Neural crest cell (in vitro differentiated cells): ENCODE results near the gene MAN2C1. TPM values are rescaled to one million over a fixed set of nuclear protein-coding genes. Genes with fewer than 3 reads are reported as not detected.
A peak's percentile ranks its signal among the peaks of the same experiment; 100 is the strongest.

Experiments used
- DNase-seq: peaks from one replicate; pipeline ENCODE4 v3.0.0; 2021; ENCODE audit warnings: low read depth, mixed read lengths, low spot score
- H3K27ac Mint-ChIP-seq: one replicate; pipeline ENCODE4 v1.8.0; 2021; ENCODE audit warnings: mild to moderate bottlenecking, mixed read lengths; ENCODE audit not compliant: unreplicated experiment
- H3K27me3 Mint-ChIP-seq: 2 replicates; pipeline ENCODE4 v1.8.0; 2021; ENCODE audit warnings: low read depth, mild to moderate bottlenecking, mixed read lengths
- H3K36me3 Mint-ChIP-seq: 2 replicates; pipeline ENCODE4 v1.8.0; 2021; ENCODE audit warnings: low read depth, mild to moderate bottlenecking, mixed read lengths
- H3K4me1 Mint-ChIP-seq: 2 replicates; pipeline ENCODE4 v1.8.0; 2021; ENCODE audit warnings: mixed read lengths
- H3K4me3 Mint-ChIP-seq: one replicate; pipeline ENCODE4 v1.8.0; 2021; ENCODE audit warnings: mild to moderate bottlenecking, mixed read lengths
- H3K9me3 Mint-ChIP-seq: 2 replicates; pipeline ENCODE4 v1.8.0; 2021; ENCODE audit warnings: mixed read lengths
- CTCF ChIP-seq: fragments of 200-600 bp; sonication (generic); conservative IDR thresholded peaks from 2 replicates; pipeline ENCODE4 v1.5.0; 2021; ENCODE audit warnings: antibody characterized with exemption, mild to moderate bottlenecking
- total RNA-seq: library from RNA; stranded (reverse); gene quantifications from 2 replicates; pipeline ENCODE4 v1.2.1, GENCODE V29; 2021

Gene MAN2C1
- total RNA-seq, 1 donor from 2014 or later = 222 TPM

DNA sequence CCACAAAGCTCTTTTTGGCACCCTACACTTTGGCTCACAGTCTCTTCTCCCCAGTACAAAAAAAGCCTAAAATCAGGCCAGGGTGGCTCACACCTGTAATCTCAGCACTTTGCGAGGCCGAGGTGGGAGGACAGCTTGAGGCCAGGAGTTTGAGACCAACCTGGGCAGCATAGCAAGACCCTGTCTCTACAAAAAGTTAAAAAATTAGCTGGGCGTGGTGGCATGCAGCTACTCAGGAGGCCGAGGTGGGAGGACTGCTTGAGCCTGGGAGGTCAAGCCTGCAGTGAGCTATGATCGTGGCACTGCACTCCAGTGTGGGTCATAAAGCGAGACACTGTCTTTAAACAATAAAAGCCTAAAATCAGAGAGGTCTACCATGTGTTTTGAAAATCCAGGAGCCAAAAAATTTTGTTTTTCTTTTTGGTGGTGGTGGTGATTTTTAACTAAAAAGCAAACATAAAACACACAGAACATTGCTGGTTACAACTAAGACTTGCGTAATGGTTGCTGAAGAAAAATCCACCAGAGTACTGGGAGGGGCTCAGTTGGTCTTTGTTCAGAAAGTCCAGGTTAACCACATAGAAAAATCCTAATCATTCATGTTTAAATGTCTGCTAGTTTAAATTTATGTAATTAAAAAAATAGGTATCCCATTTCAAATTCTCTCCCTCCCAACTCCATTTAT lies 1.6 kb upstream of the MAN2C1 start:
- Mint-ChIP-seq H3K9me3 (no peaks in the 10 kb centered on the region), H3K4me3 (peak overlapping the region; percentile 98), H3K27ac (no peak overlapping the region), H3K27me3 (no peaks in the 10 kb centered on the region), H3K36me3 (peaks cover 11% of the 10 kb centered on the region), H3K4me1 (peaks cover 20% of the 10 kb centered on the region)
- no peak for TF ChIP-seq CTCF
- no peak for DNase-seq

DNA sequence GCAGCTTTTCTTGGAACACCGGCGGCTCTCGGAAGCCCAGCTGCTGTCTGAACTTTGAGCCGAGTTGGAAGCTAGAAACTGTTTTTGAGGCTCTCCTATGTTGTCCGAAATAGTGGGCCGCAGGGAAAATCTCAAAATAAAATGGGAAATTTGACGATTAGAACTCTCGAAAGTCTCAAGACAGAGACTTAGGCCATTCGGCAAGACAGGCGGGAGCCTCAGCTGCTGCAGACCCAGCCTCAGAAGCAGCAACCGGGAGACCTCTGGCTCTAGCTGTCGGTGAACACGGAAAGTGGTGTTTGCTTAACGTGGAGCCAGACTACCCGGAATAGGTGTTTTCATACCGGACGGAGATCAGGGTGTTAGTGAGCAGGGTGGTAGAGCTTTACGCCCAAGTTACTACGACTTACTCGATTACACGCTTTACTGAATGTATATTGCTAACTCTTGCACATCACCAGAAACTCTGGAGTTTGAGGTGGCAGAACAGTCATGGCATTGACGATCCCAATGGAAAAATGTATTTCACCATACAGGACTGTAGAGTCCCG lies 357 bp upstream of the MAN2C1 start:
- H3K4me1 Mint-ChIP-seq = peaks cover 20% of the 10 kb centered on the region
- TF ChIP-seq CTCF = no peak
- DNase-seq = no peak
- peak overlapping the region; percentile 97 for H3K27ac Mint-ChIP-seq
- H3K4me3 Mint-ChIP-seq = peak overlapping the region; percentile 98
- no peaks in the 10 kb centered on the region for H3K27me3 Mint-ChIP-seq
- H3K9me3 Mint-ChIP-seq = no peaks in the 10 kb centered on the region
- peaks cover 10% of the 10 kb centered on the region for H3K36me3 Mint-ChIP-seq

DNA sequence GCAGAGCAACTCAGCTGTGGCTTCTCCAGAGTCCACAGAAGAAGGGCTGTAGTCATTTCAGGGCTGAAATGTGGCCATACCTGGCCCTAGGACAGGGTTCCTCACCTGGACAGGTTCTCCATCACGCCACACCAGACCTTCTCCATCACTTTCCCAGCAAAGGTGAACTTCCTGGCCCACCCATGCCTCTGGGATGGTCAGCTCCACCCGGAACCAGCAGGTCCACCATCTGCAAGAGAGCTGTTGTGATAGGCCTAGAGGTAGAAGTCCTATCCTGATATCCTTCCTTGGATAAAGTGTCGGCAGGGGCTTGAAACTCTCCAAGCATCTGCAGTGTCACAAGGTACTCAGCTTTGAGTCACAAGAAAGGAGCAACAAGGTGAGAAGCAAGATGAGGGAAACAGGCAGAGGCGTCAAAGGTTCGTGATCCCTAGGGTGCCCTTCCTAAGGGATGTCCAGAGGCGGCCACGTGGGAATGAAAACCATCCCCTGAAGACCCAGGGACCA lies 948 bp downstream of the MAN2C1 start:
- Mint-ChIP-seq H3K36me3 (peaks cover 6% of the 10 kb centered on the region), H3K27me3 (no peaks in the 10 kb centered on the region), H3K4me3 (peak overlapping the region; percentile 98), H3K9me3 (no peaks in the 10 kb centered on the region), H3K4me1 (peaks cover 20% of the 10 kb centered on the region), H3K27ac (peak overlapping the region; percentile 64)
- TF ChIP-seq CTCF = no peak
- no peak for DNase-seq

DNA sequence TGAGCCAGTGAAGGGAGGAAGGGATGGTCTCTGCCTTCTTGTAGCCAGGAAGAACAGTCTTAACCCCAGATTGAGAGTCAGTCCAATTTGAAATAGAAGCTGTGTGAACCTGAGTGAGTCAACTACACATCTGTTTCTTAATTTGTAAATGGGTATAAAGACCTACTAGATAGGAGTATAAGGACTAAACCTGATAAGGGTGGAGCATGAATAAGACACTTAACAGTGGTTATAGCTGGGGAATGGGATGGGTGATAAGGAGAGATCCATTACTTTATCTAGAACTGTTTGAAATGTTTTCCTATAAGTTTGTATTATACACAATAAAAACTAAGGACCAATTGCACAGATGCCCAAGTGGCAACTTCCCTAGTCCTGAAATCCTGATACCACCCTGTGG lies 1.4 kb downstream of the MAN2C1 start:
- Mint-ChIP-seq H3K27ac (peak overlapping the region; percentile 12), H3K36me3 (peaks cover 6% of the 10 kb centered on the region), H3K4me3 (peak overlapping the region; percentile 73), H3K4me1 (peaks cover 20% of the 10 kb centered on the region), H3K9me3 (no peaks in the 10 kb centered on the region), H3K27me3 (no peaks in the 10 kb centered on the region)
- no peak for DNase-seq
- no peak for TF ChIP-seq CTCF

- Mint-ChIP-seq H3K4me3 (no peak overlapping the region), H3K36me3 (peaks cover 6% of the 10 kb centered on the region), H3K4me1 (peaks cover 20% of the 10 kb centered on the region), H3K9me3 (no peaks in the 10 kb centered on the region), H3K27ac (no peak overlapping the region), H3K27me3 (no peaks in the 10 kb centered on the region)
- DNase-seq = no peak
- TF ChIP-seq CTCF = no peak
These were observed 2.2 kb downstream of the MAN2C1 start for GRCh38 chr15:75366163-75366562.
